ENCODE measurements around the gene CFAP97.

CFAP97 gene

GRCh38 chr4:185238215-185238681 is 34.4 kb upstream of the CFAP97 start:
- Histone ChIP-seq H3K36me3 (ENCODE audit: control insufficient read depth, insufficient read depth, low read length) (peaks cover 4% of the 10 kb centered on the region), H3K4me1 (ENCODE audit: control insufficient read depth, insufficient read depth, low read length) (no peaks in the 10 kb centered on the region), H3K4me3 (ENCODE audit: insufficient read depth, low read depth, low read length) (no peak overlapping the region), H3K27ac (ENCODE audit: insufficient read depth, low read depth, low read length, poor library complexity, severe bottlenecking) (no peak overlapping the region), H3K9me3 (ENCODE audit: control insufficient read depth, low read length) (no peaks in the 10 kb centered on the region), H3K27me3 (ENCODE audit: control insufficient read depth, insufficient read depth, low read length, poor library complexity, severe bottlenecking) (no peaks in the 10 kb centered on the region)
- 93 to 97% methylated on average over 5 of the region's 5 CpGs for WGBS, 2 experiments

GRCh38 chr4:185237175-185237574 is 33.4 kb upstream of the CFAP97 start:
- Histone ChIP-seq H3K4me1 (ENCODE audit: control insufficient read depth, insufficient read depth, low read length) (no peaks in the 10 kb centered on the region), H3K4me3 (ENCODE audit: insufficient read depth, low read depth, low read length) (no peak overlapping the region), H3K27ac (ENCODE audit: insufficient read depth, low read depth, low read length, poor library complexity, severe bottlenecking) (no peak overlapping the region), H3K27me3 (ENCODE audit: control insufficient read depth, insufficient read depth, low read length, poor library complexity, severe bottlenecking) (no peaks in the 10 kb centered on the region), H3K36me3 (ENCODE audit: control insufficient read depth, insufficient read depth, low read length) (peaks cover 4% of the 10 kb centered on the region), H3K9me3 (ENCODE audit: control insufficient read depth, low read length) (no peaks in the 10 kb centered on the region)
- WGBS, 2 experiments: 89 to 93% methylated on average over 2 to 3 of the region's 3 CpGs

GRCh38 chr4:185235843-185236503 is 32.2 kb upstream of the CFAP97 start:
- Histone ChIP-seq H3K27me3 (ENCODE audit: control insufficient read depth, insufficient read depth, low read length, poor library complexity, severe bottlenecking) (no peaks in the 10 kb centered on the region), H3K4me3 (ENCODE audit: insufficient read depth, low read depth, low read length) (no peak overlapping the region), H3K36me3 (ENCODE audit: control insufficient read depth, insufficient read depth, low read length) (peaks cover 4% of the 10 kb centered on the region), H3K4me1 (ENCODE audit: control insufficient read depth, insufficient read depth, low read length) (no peaks in the 10 kb centered on the region), H3K9me3 (ENCODE audit: control insufficient read depth, low read length) (no peaks in the 10 kb centered on the region), H3K27ac (ENCODE audit: insufficient read depth, low read depth, low read length, poor library complexity, severe bottlenecking) (no peak overlapping the region)
- 92% methylated on average over 6 of the region's 7 CpGs for WGBS, 2 experiments

DNA sequence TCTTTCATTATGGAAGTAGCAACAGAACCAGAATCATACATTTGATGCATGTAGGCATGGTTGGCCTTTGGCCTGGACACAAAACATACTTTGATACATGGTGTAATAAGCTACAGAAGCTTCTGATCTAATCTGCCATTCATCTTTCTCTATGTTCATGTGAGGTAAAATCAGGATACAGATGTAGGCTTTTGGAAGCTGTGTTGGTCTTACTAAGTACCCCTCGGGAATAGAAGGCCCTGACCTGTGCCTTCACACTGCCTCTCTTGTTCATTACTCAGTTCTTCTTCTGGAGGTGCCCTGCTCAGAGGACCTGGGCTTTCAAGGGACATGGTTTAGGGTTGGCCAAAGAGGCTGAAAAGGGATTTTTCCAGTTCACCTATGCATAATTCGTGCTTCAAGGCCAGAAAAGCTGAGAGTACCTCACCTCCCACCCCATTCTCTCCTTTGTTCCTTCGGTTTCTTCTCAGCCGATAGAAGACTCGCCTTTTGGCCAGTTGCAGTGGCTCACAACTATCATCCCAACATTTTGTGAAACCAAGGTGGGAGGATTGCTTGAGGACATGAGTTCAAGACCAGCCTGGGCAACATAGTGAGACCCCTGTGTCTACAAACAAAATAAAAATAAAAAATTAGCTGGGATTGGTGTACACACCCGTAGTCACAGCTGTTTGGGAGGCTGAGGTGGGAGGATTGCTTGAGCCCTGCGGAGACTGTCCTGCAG is 31.5 kb upstream of the CFAP97 start:
- Histone ChIP-seq H3K36me3 (ENCODE audit: control insufficient read depth, insufficient read depth, low read length) (peaks cover 4% of the 10 kb centered on the region), H3K9me3 (ENCODE audit: control insufficient read depth, low read length) (no peaks in the 10 kb centered on the region), H3K4me3 (ENCODE audit: insufficient read depth, low read depth, low read length) (no peak overlapping the region), H3K27ac (ENCODE audit: insufficient read depth, low read depth, low read length, poor library complexity, severe bottlenecking) (no peak overlapping the region), H3K4me1 (ENCODE audit: control insufficient read depth, insufficient read depth, low read length) (no peaks in the 10 kb centered on the region), H3K27me3 (ENCODE audit: control insufficient read depth, insufficient read depth, low read length, poor library complexity, severe bottlenecking) (no peaks in the 10 kb centered on the region)
- 75 to 82% methylated on average over 7 of the region's 7 CpGs for WGBS, 2 experiments

GRCh38 chr4:185232370-185232769 is 28.6 kb upstream of the CFAP97 start:
- Histone ChIP-seq H3K27me3 (ENCODE audit: control insufficient read depth, insufficient read depth, low read length, poor library complexity, severe bottlenecking) (no peaks in the 10 kb centered on the region), H3K4me1 (ENCODE audit: control insufficient read depth, insufficient read depth, low read length) (no peaks in the 10 kb centered on the region), H3K27ac (ENCODE audit: insufficient read depth, low read depth, low read length, poor library complexity, severe bottlenecking) (no peak overlapping the region), H3K36me3 (ENCODE audit: control insufficient read depth, insufficient read depth, low read length) (no peaks in the 10 kb centered on the region), H3K4me3 (ENCODE audit: insufficient read depth, low read depth, low read length) (no peak overlapping the region), H3K9me3 (ENCODE audit: control insufficient read depth, low read length) (no peaks in the 10 kb centered on the region)
- 93 to 95% methylated on average over 5 of the region's 6 CpGs for WGBS, 2 experiments

DNA sequence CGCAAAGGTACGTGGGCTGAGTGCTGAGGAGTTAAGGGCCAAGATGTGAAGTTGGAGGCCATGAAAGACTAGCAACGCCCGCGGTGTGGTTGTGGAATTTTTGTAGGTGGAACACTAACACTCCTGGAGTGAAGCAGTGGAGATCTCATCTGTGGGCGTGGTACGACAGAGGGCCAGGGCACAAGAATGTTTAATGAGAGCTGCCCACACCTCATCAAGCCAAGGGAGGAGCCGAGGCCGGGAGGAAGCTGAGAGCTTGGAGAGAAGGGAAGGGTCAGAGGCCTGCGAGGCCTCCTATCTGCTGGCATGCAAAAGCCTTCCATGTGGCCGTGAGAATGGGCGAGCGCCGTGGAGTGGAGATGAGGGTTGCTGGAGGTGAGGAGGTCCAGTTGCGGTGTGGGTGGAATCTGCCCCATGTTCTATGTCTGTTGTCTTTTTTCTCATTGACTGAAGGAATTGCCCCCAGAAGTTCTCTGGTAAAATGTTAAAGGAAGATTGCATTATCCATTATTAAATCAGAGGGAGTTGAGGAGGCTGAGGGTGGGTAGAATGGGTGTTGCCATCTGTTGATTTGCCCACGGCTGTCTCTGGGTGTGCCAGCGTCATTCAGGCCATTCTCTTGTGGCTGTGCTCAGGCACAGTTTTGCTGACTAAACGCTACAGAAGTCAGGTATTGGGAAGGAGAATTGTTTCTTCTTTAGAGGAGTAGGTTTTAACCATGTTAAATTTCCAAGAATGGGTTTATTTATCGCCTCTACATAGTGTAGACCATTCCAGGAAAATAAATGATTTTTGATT is 25.4 kb upstream of the CFAP97 start:
- no peaks in the 10 kb centered on the region for H3K9me3 ChIP-seq (ENCODE audit: control insufficient read depth, low read length)
- H3K4me3 ChIP-seq (ENCODE audit: insufficient read depth, low read depth, low read length): no peak overlapping the region
- 83 to 85% methylated on average over 18 to 19 of the region's 19 CpGs for WGBS, 2 experiments

GRCh38 chr4:185227713-185228278 is 24.0 kb upstream of the CFAP97 start:
- no peaks in the 10 kb centered on the region for H3K27me3 ChIP-seq (ENCODE audit: control insufficient read depth, insufficient read depth, low read length, poor library complexity, severe bottlenecking)
- no peak overlapping the region for H3K4me3 ChIP-seq (ENCODE audit: insufficient read depth, low read depth, low read length)
- no peaks in the 10 kb centered on the region for H3K4me1 ChIP-seq (ENCODE audit: control insufficient read depth, insufficient read depth, low read length)
- H3K9me3 ChIP-seq (ENCODE audit: control insufficient read depth, low read length): no peaks in the 10 kb centered on the region
- H3K36me3 ChIP-seq (ENCODE audit: control insufficient read depth, insufficient read depth, low read length): no peaks in the 10 kb centered on the region
- no peak overlapping the region for H3K27ac ChIP-seq (ENCODE audit: insufficient read depth, low read depth, low read length, poor library complexity, severe bottlenecking)
- 94% methylated on average over 9 of the region's 9 CpGs for WGBS, 2 experiments

More for the DNA sequence above, 25.4 kb upstream of the CFAP97 start:
- no peaks in the 10 kb centered on the region for H3K4me1 ChIP-seq (ENCODE audit: control insufficient read depth, insufficient read depth, low read length)
- H3K27ac ChIP-seq (ENCODE audit: insufficient read depth, low read depth, low read length, poor library complexity, severe bottlenecking): no peak overlapping the region
- no peaks in the 10 kb centered on the region for H3K36me3 ChIP-seq (ENCODE audit: control insufficient read depth, insufficient read depth, low read length)
- no peaks in the 10 kb centered on the region for H3K27me3 ChIP-seq (ENCODE audit: control insufficient read depth, insufficient read depth, low read length, poor library complexity, severe bottlenecking)

GRCh38 chr4:185227131-185227551 is 23.3 kb upstream of the CFAP97 start:
- no peaks in the 10 kb centered on the region for H3K36me3 ChIP-seq (ENCODE audit: control insufficient read depth, insufficient read depth, low read length)
- no peaks in the 10 kb centered on the region for H3K4me1 ChIP-seq (ENCODE audit: control insufficient read depth, insufficient read depth, low read length)
- H3K27me3 ChIP-seq (ENCODE audit: control insufficient read depth, insufficient read depth, low read length, poor library complexity, severe bottlenecking): no peaks in the 10 kb centered on the region
- H3K9me3 ChIP-seq (ENCODE audit: control insufficient read depth, low read length): no peaks in the 10 kb centered on the region
- no peak overlapping the region for H3K4me3 ChIP-seq (ENCODE audit: insufficient read depth, low read depth, low read length)
- WGBS, 2 experiments: 69 to 80% methylated on average over 4 of the region's 4 CpGs
- no peak overlapping the region for H3K27ac ChIP-seq (ENCODE audit: insufficient read depth, low read depth, low read length, poor library complexity, severe bottlenecking)

GRCh38 chr4:185225940-185226339 is 22.1 kb upstream of the CFAP97 start:
- 90 to 96% methylated on average over 6 of the region's 6 CpGs for WGBS, 2 experiments
- Histone ChIP-seq H3K27ac (ENCODE audit: insufficient read depth, low read depth, low read length, poor library complexity, severe bottlenecking) (no peak overlapping the region), H3K4me3 (ENCODE audit: insufficient read depth, low read depth, low read length) (no peak overlapping the region), H3K9me3 (ENCODE audit: control insufficient read depth, low read length) (no peaks in the 10 kb centered on the region), H3K36me3 (ENCODE audit: control insufficient read depth, insufficient read depth, low read length) (no peaks in the 10 kb centered on the region), H3K4me1 (ENCODE audit: control insufficient read depth, insufficient read depth, low read length) (no peaks in the 10 kb centered on the region), H3K27me3 (ENCODE audit: control insufficient read depth, insufficient read depth, low read length, poor library complexity, severe bottlenecking) (no peaks in the 10 kb centered on the region)

DNA sequence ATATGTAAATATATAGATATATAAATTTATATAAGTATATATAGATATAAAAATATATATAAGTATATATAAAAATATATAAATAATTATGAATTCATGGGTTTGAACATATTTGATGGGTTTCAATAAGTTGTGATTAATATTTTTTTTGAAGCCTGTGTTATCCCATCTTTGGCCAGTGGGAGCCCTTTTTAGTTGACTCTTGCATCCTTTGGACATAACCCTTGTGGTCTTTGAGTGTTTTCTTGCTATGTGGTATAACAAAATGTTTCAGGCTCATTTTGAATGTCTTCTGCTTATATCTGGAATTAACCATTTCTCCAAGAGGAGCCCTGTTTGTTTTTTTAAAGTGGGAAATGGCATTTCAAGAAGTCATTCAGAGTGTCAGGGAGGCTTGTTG is 20.8 kb upstream of the CFAP97 start:
- Histone ChIP-seq H3K27me3 (ENCODE audit: control insufficient read depth, insufficient read depth, low read length, poor library complexity, severe bottlenecking) (no peaks in the 10 kb centered on the region), H3K9me3 (ENCODE audit: control insufficient read depth, low read length) (no peaks in the 10 kb centered on the region), H3K27ac (ENCODE audit: insufficient read depth, low read depth, low read length, poor library complexity, severe bottlenecking) (no peak overlapping the region), H3K4me1 (ENCODE audit: control insufficient read depth, insufficient read depth, low read length) (no peaks in the 10 kb centered on the region), H3K4me3 (ENCODE audit: insufficient read depth, low read depth, low read length) (no peak overlapping the region), H3K36me3 (ENCODE audit: control insufficient read depth, insufficient read depth, low read length) (no peaks in the 10 kb centered on the region)

All from ectodermal cell (in vitro differentiated cells).